IPS DF 6.9 (cell line): ENCODE data around the gene ING4.
A peak's percentile ranks its signal among the peaks of the same experiment; 100 is the strongest.

ENCODE experiments used
- DNase-seq: peaks from one replicate; pipeline ENCODE4 v3.0.0-alpha.2; 2013; ENCODE audit warnings: low read depth, low spot score
- H3K27ac ChIP-seq: one replicate; pipeline ENCODE4 v1.5.1; 2013; ENCODE audit warnings: low read length, control low read depth
- H3K27me3 ChIP-seq: 2 replicates; pipeline ENCODE4 v1.6.1; 2013; ENCODE audit warnings: mild to moderate bottlenecking, low read length; ENCODE audit not compliant: control insufficient read depth, insufficient read depth
- H3K36me3 ChIP-seq: 2 replicates; pipeline ENCODE4 v1.6.1; 2013; ENCODE audit warnings: low read length; ENCODE audit not compliant: control insufficient read depth, insufficient read depth
- H3K4me1 ChIP-seq: 2 replicates; pipeline ENCODE4 v1.6.1; 2013; ENCODE audit warnings: low read length; ENCODE audit not compliant: control insufficient read depth, insufficient read depth
- H3K4me3 ChIP-seq: 2 replicates; pipeline ENCODE4 v1.5.1; 2013; ENCODE audit warnings: mild to moderate bottlenecking, low read length
- H3K9me3 ChIP-seq: 2 replicates; pipeline ENCODE4 v1.6.1; 2013; ENCODE audit warnings: low read length, inconsistent platforms; ENCODE audit not compliant: control insufficient read depth, insufficient read depth
- whole genome bisulfite sequencing: extraction: QIAGEN DNeasy Blood & Tissue Kit; methylation state at CpG from one replicate; pipeline ENCODE4 v1.1.7; 2013; ENCODE audit warnings: mixed read lengths, missing lambda C conversion rate; ENCODE audit not compliant: insufficient read length, insufficient coverage; 5-methylcytosine and 5-hydroxymethylcytosine counted together

Gene ING4

GRCh38 chr12:6697584-6698351 lies 34.8 kb upstream of the ING4 start:
- Histone ChIP-seq H3K9me3 (no peaks in the 10 kb centered on the region), H3K4me3 (no peak overlapping the region), H3K4me1 (peaks cover 6% of the 10 kb centered on the region; the same call in 1 of the 2 replicates), H3K36me3 (0 out of 2 replicates have a peak, but pooled peaks cover 3% of the 10 kb centered on the region), H3K27ac (no peak overlapping the region), H3K27me3 (peaks cover 9% of the 10 kb centered on the region)
- WGBS, result no CpG with 5 or more reads among the region's 17 CpGs
- DNase-seq, result peak; percentile 63

DNA sequence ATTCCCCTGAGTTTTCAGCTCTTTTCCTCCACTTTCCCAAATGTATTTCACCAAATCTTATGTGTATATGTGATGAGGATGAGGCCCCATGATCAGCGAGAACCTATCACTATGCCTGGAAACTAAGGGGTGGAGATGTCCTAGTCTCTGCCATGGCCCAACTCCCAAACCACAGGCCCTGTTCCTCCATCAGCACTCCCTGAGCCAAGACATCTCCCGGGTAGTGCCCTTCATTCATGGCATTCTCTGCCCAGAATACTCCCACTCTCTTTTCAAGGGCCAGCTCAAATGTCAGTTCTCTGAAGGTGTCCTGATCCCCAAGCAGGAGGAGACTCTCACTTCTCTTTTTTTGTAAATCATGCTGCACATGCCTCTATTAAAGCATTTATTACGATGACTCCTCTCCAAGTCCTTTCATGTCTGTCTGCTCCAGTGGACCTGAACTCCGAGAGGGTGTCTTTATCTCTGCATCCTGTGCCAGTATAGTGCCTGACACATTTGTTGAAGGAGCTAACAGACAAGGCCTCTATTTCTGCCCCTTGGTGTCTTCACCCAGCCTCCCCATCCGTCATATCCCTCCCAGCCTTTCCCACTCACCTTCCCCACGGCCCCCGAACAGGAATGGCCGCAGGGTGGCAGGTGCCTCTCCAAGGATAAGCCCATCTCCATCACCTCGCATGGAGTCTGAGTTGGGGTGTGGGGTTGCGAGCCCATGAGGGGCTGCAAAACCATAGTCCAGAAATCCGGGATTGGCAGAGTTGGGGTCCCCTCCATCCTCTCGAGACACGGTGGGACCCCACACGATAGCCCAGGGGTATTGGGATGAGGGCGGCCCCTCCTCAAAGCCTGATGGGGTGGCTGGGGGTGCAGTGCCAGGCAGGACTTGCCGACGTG lies 34.0 kb upstream of the ING4 start:
- Histone ChIP-seq H3K9me3 (no peaks in the 10 kb centered on the region), H3K27ac (no peak overlapping the region), H3K4me1 (peaks cover 6% of the 10 kb centered on the region; the same call in 1 of the 2 replicates), H3K27me3 (peaks cover 9% of the 10 kb centered on the region), H3K4me3 (no peak overlapping the region), H3K36me3 (0 out of 2 replicates have a peak, but pooled peaks cover 3% of the 10 kb centered on the region)
- no peak for DNase-seq
- WGBS, result no CpG with 5 or more reads among the region's 17 CpGs

- H3K9me3 ChIP-seq, result no peaks in the 10 kb centered on the region
- DNase-seq, result no peak
- WGBS, result no CpG with 5 or more reads among the region's 11 CpGs
- H3K27ac ChIP-seq, result no peak overlapping the region
- no peak overlapping the region for H3K4me3 ChIP-seq
- no peaks in the 10 kb centered on the region; the same call in 1 of the 2 replicates for H3K27me3 ChIP-seq
- 0 out of 2 replicates have a peak, but pooled peaks cover 3% of the 10 kb centered on the region for H3K36me3 ChIP-seq
- peaks cover 3% of the 10 kb centered on the region; the same call in 1 of the 2 replicates for H3K4me1 ChIP-seq
Observed at GRCh38 chr12:6695313-6696045, 32.6 kb upstream of the ING4 start.

DNA sequence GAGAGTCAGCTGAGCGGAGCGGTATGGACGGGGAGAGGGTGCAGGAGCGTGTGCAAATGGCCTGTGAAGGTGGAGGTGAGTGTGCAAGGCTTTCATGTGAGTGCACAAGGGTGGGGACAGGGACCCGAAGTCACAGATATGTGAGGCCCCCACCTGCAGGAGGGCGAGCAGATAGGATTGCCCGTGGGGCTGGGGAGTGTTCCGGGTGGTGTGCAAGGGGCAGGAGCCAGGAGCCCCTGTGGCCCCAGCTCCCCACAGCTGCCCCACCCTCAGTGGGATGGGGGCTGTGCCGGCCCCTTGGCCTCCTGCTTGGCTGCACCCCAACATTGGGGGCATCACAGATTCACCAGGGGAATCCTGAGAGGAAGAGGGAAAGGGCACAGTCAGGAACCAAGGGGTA lies 31.8 kb upstream of the ING4 start:
- Histone ChIP-seq H3K36me3 (0 out of 2 replicates have a peak, but pooled peaks cover 3% of the 10 kb centered on the region), H3K4me3 (no peak overlapping the region), H3K4me1 (peaks cover 3% of the 10 kb centered on the region; the same call in 1 of the 2 replicates), H3K27me3 (no peaks in the 10 kb centered on the region; the same call in 1 of the 2 replicates), H3K9me3 (no peaks in the 10 kb centered on the region), H3K27ac (no peak overlapping the region)
- no CpG with 5 or more reads among the region's 9 CpGs for WGBS
- DNase-seq, result no peak

GRCh38 chr12:6693832-6694355 lies 31.0 kb upstream of the ING4 start:
- Histone ChIP-seq H3K4me3 (no peak overlapping the region), H3K27ac (no peak overlapping the region), H3K9me3 (no peaks in the 10 kb centered on the region), H3K4me1 (peaks cover 3% of the 10 kb centered on the region; the same call in 1 of the 2 replicates), H3K27me3 (no peaks in the 10 kb centered on the region), H3K36me3 (0 out of 2 replicates have a peak, but pooled peaks cover 3% of the 10 kb centered on the region)
- no peak for DNase-seq
- WGBS, result no CpG with 5 or more reads among the region's 4 CpGs

- no peak overlapping the region for H3K27ac ChIP-seq
- no peak overlapping the region for H3K4me3 ChIP-seq
- no peaks in the 10 kb centered on the region for H3K4me1 ChIP-seq
- no peaks in the 10 kb centered on the region for H3K27me3 ChIP-seq
- DNase-seq, result no peak
- no peaks in the 10 kb centered on the region for H3K9me3 ChIP-seq
- H3K36me3 ChIP-seq, result 0 out of 2 replicates have a peak, but pooled peaks cover 3% of the 10 kb centered on the region
- no CpG with 5 or more reads among the region's 2 CpGs for WGBS
Observed at GRCh38 chr12:6692888-6693287, 30.0 kb upstream of the ING4 start.

DNA sequence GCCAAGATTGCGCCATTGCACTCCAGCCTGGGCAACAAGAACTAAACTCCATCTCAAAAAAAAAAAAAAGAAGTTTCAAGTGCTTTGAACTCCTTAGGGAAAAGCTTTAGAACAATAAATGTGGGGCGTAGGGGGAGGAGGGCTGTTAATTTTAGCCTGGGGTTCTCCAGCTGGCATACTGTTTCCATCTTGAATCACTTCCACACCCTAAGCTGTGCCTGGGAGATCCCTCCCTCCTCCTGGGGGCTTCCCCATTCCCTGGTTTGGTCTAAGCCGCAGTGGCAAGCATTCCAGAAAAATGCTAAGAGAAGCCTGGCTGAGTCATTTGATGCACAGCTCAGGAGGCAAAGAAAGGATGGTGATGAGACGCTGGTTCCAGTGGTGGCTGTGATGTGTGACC lies 28.6 kb upstream of the ING4 start:
- Histone ChIP-seq H3K9me3 (no peaks in the 10 kb centered on the region), H3K4me3 (no peak overlapping the region), H3K36me3 (0 out of 2 replicates have a peak, but pooled peaks cover 3% of the 10 kb centered on the region), H3K27ac (no peak overlapping the region), H3K4me1 (no peaks in the 10 kb centered on the region), H3K27me3 (no peaks in the 10 kb centered on the region)
- no peak for DNase-seq
- no CpG with 5 or more reads among the region's 4 CpGs for WGBS

DNA sequence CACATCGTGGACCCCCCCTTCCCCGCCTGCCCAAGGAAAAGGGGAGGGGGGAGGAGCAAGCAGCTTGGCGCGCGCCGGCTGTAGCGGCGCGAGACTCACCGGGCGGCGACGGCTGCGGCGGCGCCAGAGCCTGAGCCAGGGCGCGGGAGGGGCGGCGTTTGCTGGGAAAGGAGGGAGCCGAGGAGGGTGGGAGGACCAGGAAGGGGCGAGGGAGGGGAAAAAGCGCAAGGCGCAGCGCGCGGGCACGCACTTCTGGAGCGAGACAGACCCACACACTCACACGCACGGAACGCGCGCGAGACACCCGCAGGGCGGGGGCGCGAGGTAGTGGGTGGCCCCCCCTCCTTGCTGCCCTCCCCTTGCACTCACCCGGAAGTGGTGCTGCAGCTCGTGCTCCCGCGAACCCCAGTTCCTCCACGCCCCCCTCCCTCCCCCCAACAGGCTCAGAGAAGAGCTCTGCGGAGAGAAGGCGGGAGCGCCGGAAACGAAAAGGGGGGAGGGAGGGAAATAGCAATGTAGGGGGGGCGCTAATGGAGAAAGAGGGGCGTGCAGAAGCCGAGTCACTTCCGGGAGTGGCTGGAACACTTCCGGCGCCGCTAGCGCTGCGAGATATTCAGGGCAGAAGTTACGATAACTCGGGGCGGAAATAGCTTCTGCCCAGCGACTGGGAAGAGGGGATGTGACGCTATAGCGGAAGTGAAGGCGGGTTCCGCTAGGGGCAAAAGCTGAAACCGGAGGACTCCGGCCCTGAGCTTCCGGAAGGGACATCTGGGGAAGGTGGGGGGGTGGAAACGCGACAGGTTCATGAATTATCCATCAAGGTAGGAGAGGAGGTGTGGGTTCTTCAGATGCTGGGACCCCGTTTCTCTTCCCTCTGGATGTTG lies 26.3 kb upstream of the ING4 start, which contains the start of gene ZNF384:
Gene ZNF384 (minus strand): TSS at position 377 of the 884 bp plus-strand sequence. CDS start 9,855 bp downstream, outside the sequence.
- no peaks in the 10 kb centered on the region for H3K36me3 ChIP-seq
- WGBS, result no CpG with 5 or more reads among the region's 72 CpGs
- H3K4me1 ChIP-seq, result no peaks in the 10 kb centered on the region
- H3K4me3 ChIP-seq, result peak within 1 kb of the TSS; percentile 94
- DNase-seq, result peak; percentile 99
- H3K27me3 ChIP-seq, result no peaks in the 10 kb centered on the region
- no peak within 1 kb of the TSS for H3K27ac ChIP-seq
- no peaks in the 10 kb centered on the region for H3K9me3 ChIP-seq

DNA sequence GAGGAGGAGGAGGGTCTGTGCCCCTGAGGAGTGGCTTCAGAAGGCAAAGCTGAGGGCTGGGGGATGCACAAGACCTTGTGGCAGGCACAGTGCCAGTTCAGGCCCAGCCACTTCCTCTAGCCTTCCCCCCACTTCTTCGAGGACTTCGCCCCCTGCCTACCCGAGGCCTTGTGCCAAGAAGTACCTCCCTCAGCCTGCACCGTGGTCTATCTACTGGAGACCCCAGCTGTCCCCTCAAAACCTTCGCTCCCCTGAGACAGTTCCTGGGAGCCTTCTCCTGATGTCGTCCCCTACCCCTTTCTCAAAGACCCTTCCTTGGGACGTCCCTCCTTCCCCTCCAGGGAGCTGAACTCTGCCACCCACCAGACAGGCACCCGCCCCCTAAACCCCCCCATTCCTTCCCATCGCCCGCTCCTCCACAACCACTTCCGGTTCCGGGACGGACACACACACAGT lies 25.7 kb upstream of the ING4 start:
- WGBS, result no CpG with 5 or more reads among the region's 13 CpGs
- Histone ChIP-seq H3K4me1 (no peaks in the 10 kb centered on the region), H3K9me3 (no peaks in the 10 kb centered on the region), H3K4me3 (peak overlapping the region; percentile 94), H3K27ac (no peak overlapping the region), H3K27me3 (no peaks in the 10 kb centered on the region), H3K36me3 (no peaks in the 10 kb centered on the region)
- peak; percentile 67 for DNase-seq
